Bladder microvascular endothelial cell (primary cell): ENCODE results near the gene ABCB7. TPM values are rescaled to one million over a fixed set of nuclear protein-coding genes. Genes with fewer than 3 reads are reported as not detected.

Source experiments
- total RNA-seq: library from RNA; depleted of rRNA; stranded (reverse); fragments of >200 nt; gene quantifications from 2 replicates; pipeline ENCODE4 v1.2.3, GENCODE V29; 2014

Gene ABCB7
- 19.4 and 24.9 TPM in 2 replicates for total RNA-seq

DNA sequence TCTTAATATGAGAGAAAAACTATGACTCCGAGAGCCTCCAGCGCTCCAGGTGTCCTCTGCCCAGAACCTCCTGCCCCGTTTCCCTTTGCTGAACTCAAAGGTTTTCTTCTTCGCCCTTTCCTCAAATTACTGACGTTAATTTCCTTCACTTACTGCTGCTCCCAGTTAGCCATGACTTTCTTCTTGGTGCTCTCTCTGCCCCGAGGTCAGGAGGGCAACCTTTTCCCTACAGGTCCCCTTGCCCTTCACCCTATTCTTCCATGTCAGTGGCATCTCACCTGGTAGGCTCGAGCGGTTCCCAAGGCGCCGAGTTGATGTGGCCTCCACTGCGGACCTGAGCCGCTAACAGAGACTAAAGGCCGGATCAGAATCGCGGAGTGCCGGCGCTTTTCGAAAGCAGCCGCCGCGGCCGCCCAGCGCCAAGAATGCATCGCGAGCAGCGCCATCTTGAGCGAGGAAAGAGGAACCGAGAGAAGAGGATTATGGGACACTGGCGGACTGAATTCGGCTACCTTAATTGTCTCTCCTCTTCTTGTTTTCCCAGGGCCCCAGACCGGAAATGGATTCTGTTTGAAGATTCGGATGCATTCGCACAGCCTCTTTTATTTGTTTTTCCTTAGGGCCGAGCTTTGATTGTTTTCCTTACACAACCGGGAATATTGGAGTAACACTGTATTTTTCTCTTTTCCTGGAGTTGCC, at the start of gene ABCB7:
ABCB7 (minus strand) TSS at position 457 of the 699 bp plus-strand sequence; CDS start at position 446, 11 bp downstream.

Other genes starting within 250 kb of the ABCB7 start
- gene NEXMIF, start 230.8 kb downstream of the ABCB7 start, total RNA-seq: 0.06 TPM in 1 of 2 replicates, not detected in the other
- 11.2 and 21.8 TPM in 2 replicates for gene UPRT, start 117.8 kb upstream of the ABCB7 start, total RNA-seq